H1 (cell line): ENCODE data around the gene TPBGL.

Experiments
- BRCA1 ChIP-seq: IDR thresholded peaks from 2 replicates; pipeline ENCODE4 v1.6.1; 2012; ENCODE audit warnings: low read depth, low read length, improper control_type of control experiment
- CREB1 ChIP-seq: IDR thresholded peaks from 2 replicates; pipeline ENCODE4 v1.6.1; 2012; ENCODE audit warnings: inconsistent platforms
- EGR1 ChIP-seq: IDR thresholded peaks from 2 replicates; pipeline ENCODE4 v1.6.1; 2011; ENCODE audit warnings: low read depth, low read length, borderline replicate concordance
- EZH2 ChIP-seq: fragments of 200-600 bp; sonication (generic); IDR thresholded peaks from 2 replicates; pipeline ENCODE4 v1.7.1; 2012; ENCODE audit warnings: low read depth, mild to moderate bottlenecking, moderate library complexity, low read length, inconsistent platforms; ENCODE audit not compliant: severe bottlenecking
- KDM1A ChIP-seq: fragments of 200-600, 300-600 bp; sonication (generic); IDR thresholded peaks from 2 replicates; pipeline ENCODE4 v1.7.1; 2016; ENCODE audit warnings: mild to moderate bottlenecking, low read length, borderline replicate concordance
- MAFK ChIP-seq: IDR thresholded peaks from 2 replicates; pipeline ENCODE4 v1.6.1; 2012; ENCODE audit warnings: low read depth, mild to moderate bottlenecking, improper control_type of control experiment, low read length
- PHF8 ChIP-seq: fragments of 200-600 bp; sonication (generic); conservative IDR thresholded peaks from 2 replicates; pipeline ENCODE4 v1.7.1; 2012; ENCODE audit warnings: low read depth, mild to moderate bottlenecking, inconsistent platforms, low read length, moderate library complexity
- POLR2A ChIP-seq, 2 experiments: IDR thresholded peaks; 1 replicate in 1 of 2; 2 replicates in 1 of 2; pipeline ENCODE4 v1.6.1; 2011; ENCODE audit warnings: low read depth in 2 of 2, low read length in 2 of 2, mild to moderate bottlenecking in 2 of 2; ENCODE audit errors: control extremely low read depth in 1 of 2
- RAD21 ChIP-seq, 2 experiments: IDR thresholded peaks in 1 of 2; conservative IDR thresholded peaks in 1 of 2; 2 replicates each; pipeline ENCODE4 v1.6.1; 2011; ENCODE audit warnings: low read depth in 2 of 2, low read length in 2 of 2, improper control_type of control experiment in 1 of 2, inconsistent platforms in 1 of 2, mild to moderate bottlenecking in 1 of 2, moderate library complexity in 1 of 2
- RFX5 ChIP-seq: IDR thresholded peaks from 2 replicates; pipeline ENCODE4 v1.6.1; 2011; ENCODE audit warnings: low read depth, low read length, improper control_type of control experiment, borderline replicate concordance
- SIN3A ChIP-seq, 2 experiments: IDR thresholded peaks in 1 of 2; conservative IDR thresholded peaks in 1 of 2; 2 replicates each; pipeline ENCODE4 v1.6.1; 2011 to 2012; ENCODE audit warnings: low read length in 2 of 2, improper control_type of control experiment in 1 of 2, low read depth in 1 of 2, mild to moderate bottlenecking in 1 of 2
- TAF7 ChIP-seq: optimal IDR thresholded peaks from 2 replicates; pipeline ENCODE3; 2011; ENCODE audit warnings: low read depth, mild to moderate bottlenecking, inconsistent platforms, low read length, moderate library complexity, borderline replicate concordance
- YY1 ChIP-seq: IDR thresholded peaks from 2 replicates; pipeline ENCODE4 v1.6.1; 2011; ENCODE audit warnings: low read depth, mild to moderate bottlenecking, low read length
- TF ChIP-seq, protein P1 (sequence below), 3 experiments: IDR thresholded peaks; 1 replicate in 2 of 3; 2 replicates in 1 of 3; pipeline versions ENCODE4 v1.5.1 to v1.6.1; 2011; ENCODE audit warnings: low read length in 3 of 3, mild to moderate bottlenecking in 3 of 3, inconsistent platforms in 2 of 3, low read depth in 1 of 3, moderate library complexity in 1 of 3; ENCODE audit not compliant: insufficient read depth in 1 of 3; ENCODE audit errors: control extremely low read depth in 1 of 3

DNA sequence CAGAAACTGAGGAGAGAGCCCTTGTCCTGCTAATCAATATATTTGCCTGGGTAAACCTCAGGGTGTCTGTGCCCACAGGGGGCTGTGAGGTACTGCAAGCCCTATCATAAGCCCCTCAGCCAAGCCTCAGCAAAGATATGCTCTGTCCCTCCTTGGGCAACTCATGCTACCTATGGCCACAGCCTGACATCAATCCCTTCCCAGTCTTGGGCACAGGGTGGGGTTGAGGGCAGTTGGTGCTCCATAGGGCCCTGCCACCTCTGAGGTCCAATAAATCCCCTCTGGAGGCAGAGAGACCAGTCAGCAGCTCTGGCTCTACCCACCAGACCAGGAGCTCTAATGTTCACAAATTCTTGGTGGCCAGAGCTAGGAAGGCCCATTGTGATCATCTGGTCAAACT lies 23.8 kb downstream of the TPBGL start:
- TF ChIP-seq, protein P1, sequence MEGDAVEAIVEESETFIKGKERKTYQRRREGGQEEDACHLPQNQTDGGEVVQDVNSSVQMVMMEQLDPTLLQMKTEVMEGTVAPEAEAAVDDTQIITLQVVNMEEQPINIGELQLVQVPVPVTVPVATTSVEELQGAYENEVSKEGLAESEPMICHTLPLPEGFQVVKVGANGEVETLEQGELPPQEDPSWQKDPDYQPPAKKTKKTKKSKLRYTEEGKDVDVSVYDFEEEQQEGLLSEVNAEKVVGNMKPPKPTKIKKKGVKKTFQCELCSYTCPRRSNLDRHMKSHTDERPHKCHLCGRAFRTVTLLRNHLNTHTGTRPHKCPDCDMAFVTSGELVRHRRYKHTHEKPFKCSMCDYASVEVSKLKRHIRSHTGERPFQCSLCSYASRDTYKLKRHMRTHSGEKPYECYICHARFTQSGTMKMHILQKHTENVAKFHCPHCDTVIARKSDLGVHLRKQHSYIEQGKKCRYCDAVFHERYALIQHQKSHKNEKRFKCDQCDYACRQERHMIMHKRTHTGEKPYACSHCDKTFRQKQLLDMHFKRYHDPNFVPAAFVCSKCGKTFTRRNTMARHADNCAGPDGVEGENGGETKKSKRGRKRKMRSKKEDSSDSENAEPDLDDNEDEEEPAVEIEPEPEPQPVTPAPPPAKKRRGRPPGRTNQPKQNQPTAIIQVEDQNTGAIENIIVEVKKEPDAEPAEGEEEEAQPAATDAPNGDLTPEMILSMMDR (IDR thresholded peaks at IDR 0.05; ENCODE audit: control extremely low read depth in 1 of 3, insufficient read depth in 1 of 3, low read depth in 1 of 3, low read length in 3 of 3) = no peak
- TF ChIP-seq KDM1A = no peak
- TF ChIP-seq CREB1 = no peak
- TF ChIP-seq SIN3A (conservative IDR thresholded peaks at IDR 0.05 in 1 of 2, IDR thresholded peaks at IDR 0.05 in 1 of 2; ENCODE audit: low read depth in 1 of 2, low read length in 2 of 2) = no peak
- no peak for TF ChIP-seq POLR2A (IDR thresholded peaks at IDR 0.05; ENCODE audit: control extremely low read depth in 1 of 2, low read depth in 2 of 2, low read length in 2 of 2)
- no peak for TF ChIP-seq YY1
- no peak for TF ChIP-seq RFX5
- no peak for TF ChIP-seq MAFK
- no peak for TF ChIP-seq EGR1
- TF ChIP-seq RAD21 (IDR thresholded peaks at IDR 0.05 in 1 of 2, conservative IDR thresholded peaks at IDR 0.05 in 1 of 2; ENCODE audit: low read depth in 2 of 2, low read length in 2 of 2) = no peak
- no peak for TF ChIP-seq PHF8
- TF ChIP-seq TAF7 = no peak
- TF ChIP-seq EZH2 = no peak
- no peak for TF ChIP-seq BRCA1
